Spinal cord (tissue), 10 donors: ENCODE results near the gene WLS. TPM values are rescaled to one million over a fixed set of nuclear protein-coding genes. Genes with fewer than 3 reads are reported as not detected.
"Not testable (repeated sequence)": the region's sequence is repeated elsewhere in the genome, so short reads cannot be mapped to it uniquely, and the experiment has no call there.

Experiments used
- DNase-seq, 6 donors: peaks; one replicate each; pipeline versions ENCODE4 v3.0.0 to v3.0.0-alpha.2; 2013 to 2015; ENCODE audit warnings: low spot score in 6 of 6, low read depth in 4 of 6
- H3K27ac ChIP-seq: one replicate; pipeline ENCODE4 v1.5.1; 2013; ENCODE audit warnings: low read depth, low read length, control low read depth
- H3K27me3 ChIP-seq: one replicate; pipeline ENCODE4 v1.6.1; 2013; ENCODE audit warnings: low read length; ENCODE audit not compliant: control insufficient read depth, insufficient read depth
- H3K36me3 ChIP-seq: one replicate; pipeline ENCODE4 v1.6.1; 2013; ENCODE audit warnings: low read length; ENCODE audit not compliant: control insufficient read depth, insufficient read depth
- H3K4me1 ChIP-seq: one replicate; pipeline ENCODE4 v1.6.1; 2013; ENCODE audit warnings: low read length; ENCODE audit not compliant: control insufficient read depth, insufficient read depth
- H3K4me3 ChIP-seq: one replicate; pipeline ENCODE4 v1.5.1; 2013; ENCODE audit warnings: low read depth, low read length, control low read depth
- H3K9me3 ChIP-seq: one replicate; pipeline ENCODE4 v1.6.1; 2013; ENCODE audit warnings: low read length; ENCODE audit not compliant: control insufficient read depth, insufficient read depth
- WGBS: methylation state at CpG from one replicate; pipeline ENCODE4 v1.1.5; 2013; ENCODE audit warnings: missing lambda C conversion rate; ENCODE audit not compliant: insufficient coverage; 5-methylcytosine and 5-hydroxymethylcytosine counted together
- polyA plus RNA-seq, 2 donors: library from polyadenylated mRNA; unstranded; fragments of 120-200 nt; gene quantifications; one replicate each; pipeline ENCODE4 v1.2.1, GENCODE V29; 2013; ENCODE audit not compliant: insufficient read length in 2 of 2
- total RNA-seq, 2 donors: library from RNA; depleted of rRNA in 1 of 2; stranded (reverse); fragments of 120-200 nt in 1 of 2; fragments of >200 nt in 1 of 2; gene quantifications; one replicate each; pipeline versions ENCODE4 v1.2.3 to v1.2.4, GENCODE V29; 2013 to 2014
- donor health status: healthy.

Gene WLS
- total and polyA plus RNA-seq, 4 donors, result 90.4 to 209 (median 124) TPM

GRCh38 chr1:68174738-68175113 lies 57.6 kb downstream of the WLS start:
- no CpG with 5 or more reads among the region's 1 CpG for WGBS
- no peaks in the 10 kb centered on the region for H3K36me3 ChIP-seq
- no peak for DNase-seq
- peak overlapping the region; percentile 81 for H3K27ac ChIP-seq
- H3K9me3 ChIP-seq, result peaks cover 3% of the 10 kb centered on the region
- peaks cover 10% of the 10 kb centered on the region for H3K4me1 ChIP-seq
- H3K4me3 ChIP-seq, result no peak overlapping the region
- H3K27me3 ChIP-seq, result no peaks in the 10 kb centered on the region

GRCh38 chr1:68173936-68174737 lies 58.2 kb downstream of the WLS start:
- Histone ChIP-seq H3K4me1 (peaks cover 10% of the 10 kb centered on the region), H3K4me3 (no peak overlapping the region), H3K27me3 (no peaks in the 10 kb centered on the region), H3K9me3 (peaks cover 3% of the 10 kb centered on the region), H3K27ac (peak overlapping the region; percentile 81), H3K36me3 (no peaks in the 10 kb centered on the region)
- peak in 5 of 6 donors; percentile 38 to 88 (median 64) for DNase-seq
- 50% methylated on average over 6 of the region's 14 CpGs for WGBS

GRCh38 chr1:68173283-68173935 lies 58.9 kb downstream of the WLS start:
- no peaks in the 10 kb centered on the region for H3K36me3 ChIP-seq
- H3K27me3 ChIP-seq, result no peaks in the 10 kb centered on the region
- no peak overlapping the region for H3K4me3 ChIP-seq
- DNase-seq, result peak in 4 of 6 donors; percentile 25 to 65 (median 36)
- H3K27ac ChIP-seq, result peak overlapping the region; percentile 81
- peaks cover 3% of the 10 kb centered on the region for H3K9me3 ChIP-seq
- WGBS, result 30% methylated on average over 2 of the region's 6 CpGs
- peaks cover 10% of the 10 kb centered on the region for H3K4me1 ChIP-seq

- H3K9me3 ChIP-seq, DNase-seq, H3K36me3 ChIP-seq, H3K27me3 ChIP-seq, H3K27ac ChIP-seq, H3K4me3 ChIP-seq: not testable (repeated sequence)
- no CpG with 5 or more reads among the region's 1 CpG for WGBS
- H3K4me1 ChIP-seq, result peaks cover 10% of the 10 kb centered on the region
These were observed 60.5 kb downstream of the WLS start for GRCh38 chr1:68171795-68172194.

GRCh38 chr1:68168545-68169171 lies 63.7 kb downstream of the WLS start:
- 50% methylated on average over 1 of the region's 4 CpGs for WGBS
- Histone ChIP-seq H3K27me3 (no peaks in the 10 kb centered on the region), H3K4me3 (no peak overlapping the region), H3K4me1 (no peaks in the 10 kb centered on the region), H3K27ac (no peak overlapping the region), H3K36me3 (no peaks in the 10 kb centered on the region), H3K9me3 (peaks cover 3% of the 10 kb centered on the region)
- DNase-seq, result no peak

- Histone ChIP-seq H3K4me1 (no peaks in the 10 kb centered on the region), H3K4me3 (no peak overlapping the region), H3K9me3 (no peaks in the 10 kb centered on the region), H3K36me3 (peaks cover 7% of the 10 kb centered on the region), H3K27me3 (no peaks in the 10 kb centered on the region), H3K27ac (no peak overlapping the region)
- no peak for DNase-seq
- whole genome bisulfite sequencing, result 100% methylated on average over 1 of the region's 3 CpGs
These were observed 65.1 kb downstream of the WLS start for GRCh38 chr1:68167211-68167610.

GRCh38 chr1:68166348-68166747 lies 66.0 kb downstream of the WLS start:
- DNase-seq, result no peak
- Histone ChIP-seq H3K27ac (no peak overlapping the region), H3K36me3 (peaks cover 7% of the 10 kb centered on the region), H3K27me3 (no peaks in the 10 kb centered on the region), H3K4me3 (no peak overlapping the region), H3K9me3 (no peaks in the 10 kb centered on the region), H3K4me1 (peaks cover 4% of the 10 kb centered on the region)
- 78% methylated on average over 1 of the region's 2 CpGs for WGBS

- DNase-seq, result no peak
- peaks cover 7% of the 10 kb centered on the region for H3K36me3 ChIP-seq
- WGBS, result 93% methylated on average over 3 of the region's 5 CpGs
- H3K4me3 ChIP-seq, result no peak overlapping the region
- peaks cover 4% of the 10 kb centered on the region for H3K4me1 ChIP-seq
- H3K27ac ChIP-seq, result no peak overlapping the region
- no peaks in the 10 kb centered on the region for H3K9me3 ChIP-seq
- no peaks in the 10 kb centered on the region for H3K27me3 ChIP-seq
These were observed 66.7 kb downstream of the WLS start for GRCh38 chr1:68165665-68166064.

GRCh38 chr1:68164918-68165317 lies 67.4 kb downstream of the WLS start:
- peaks cover 4% of the 10 kb centered on the region for H3K4me1 ChIP-seq
- no peak overlapping the region for H3K27ac ChIP-seq
- no CpG with 5 or more reads among the region's 1 CpG for WGBS
- DNase-seq, result no peak
- no peak overlapping the region for H3K4me3 ChIP-seq
- no peaks in the 10 kb centered on the region for H3K27me3 ChIP-seq
- no peaks in the 10 kb centered on the region for H3K9me3 ChIP-seq
- peaks cover 7% of the 10 kb centered on the region for H3K36me3 ChIP-seq
